Psoas muscle (tissue), 8 donors: ENCODE measurements around the gene MCHR1. TPM values are rescaled to one million over a fixed set of nuclear protein-coding genes. Genes with fewer than 3 reads are reported as not detected.
A peak's percentile ranks its signal among the peaks of the same experiment; 100 is the strongest.

Experiments
- ATAC-seq, 4 donors: fragments of 200-7000 bp; cut with Tn5 transposase; one replicate each; pipeline ENCODE4 v1.9.1; 2020; ENCODE audit warnings: moderate library complexity in 3 of 4, mild to moderate bottlenecking in 2 of 4
- DNase-seq, 2 donors: peaks; one replicate each; pipeline ENCODE4 v3.0.0-alpha.2; 2020
- H3K27ac ChIP-seq: fragments of 200-600 bp; one replicate; pipeline ENCODE4 v1.8.0; 2022
- H3K27me3 ChIP-seq, 3 donors: fragments of 200-600 bp in 1 of 3; one replicate each; pipeline versions ENCODE4 v1.6.1 to v1.8.0; 2013 to 2022; ENCODE audit warnings: low read length in 2 of 3, mild to moderate bottlenecking in 2 of 3, moderate library complexity in 1 of 3; ENCODE audit not compliant: insufficient read depth in 3 of 3
- H3K36me3 ChIP-seq, 2 donors: fragments of 200-600 bp in 1 of 2; one replicate each; pipeline versions ENCODE4 v1.6.1 to v1.8.0; 2013 to 2022; ENCODE audit warnings: low read depth in 1 of 2, mild to moderate bottlenecking in 1 of 2, moderate library complexity in 1 of 2; ENCODE audit not compliant: insufficient read depth in 1 of 2
- H3K4me1 ChIP-seq: fragments of 200-600 bp; one replicate; pipeline ENCODE4 v1.8.0; 2022
- H3K4me3 ChIP-seq: fragments of 200-600 bp; one replicate; pipeline ENCODE4 v1.8.0; 2022; ENCODE audit warnings: mild to moderate bottlenecking
- H3K9me3 ChIP-seq: fragments of 200-600 bp; one replicate; pipeline ENCODE4 v1.8.0; 2022
- WGBS, 3 donors: extraction: QIAGEN DNeasy Blood & Tissue Kit; methylation state at CpG; one replicate each; pipeline versions ENCODE4 v1.1.6 to v1.1.7; 2013; 5-methylcytosine and 5-hydroxymethylcytosine counted together
- intact Hi-C, 2 donors: fragments of 100-400 bp; cut with DNase I; formaldehyde crosslinking; loops; one replicate each; pipeline versions ENCODE4 v1.11.0 to v1.14.2; 2022
- polyA plus RNA-seq, 3 donors: library from polyadenylated mRNA; stranded (reverse); fragments of 200-250 nt; gene quantifications; one replicate each; pipeline ENCODE4 v1.2.3, GENCODE V29; 2013
- total RNA-seq, 4 donors: library from RNA; stranded (reverse); fragmentation: NEBNext Ultra II Directional in 2 of 4; extraction: Animal tissue kit (Norgen Biotek cat#: 25700) in 2 of 4; gene quantifications; one replicate each; pipeline versions ENCODE4 v1.2.1 to v1.2.4, GENCODE V29; 2021 to 2023
- TF ChIP-seq, protein P1 (sequence below): fragments of 200-600 bp; IDR thresholded peaks from one replicate; pipeline ENCODE4 v1.8.0; 2022; ENCODE audit warnings: antibody characterized with exemption
- donor health status: healthy with polysubstance abuse.
- donor health status: DM: no; HTN: no; CAD: no; lungs with moderate emphysema.
- donor health status: Bipolar disorder and iron deficiency.
- donor health status: healthy.
- donor health status: DM: yes; HTN: yes; CAD: no.
- donor health status: DM: no; HTN: no; CAD: no.
- donor health status: DM: no; HTN: no; CAD: no.
- donor health status: DM: yes; HTN: yes; CAD: no.

MCHR1 gene
- total and polyA plus RNA-seq, 7 donors: 0.04 to 1.2 (median 0.15) TPM; not detected in 3

DNA sequence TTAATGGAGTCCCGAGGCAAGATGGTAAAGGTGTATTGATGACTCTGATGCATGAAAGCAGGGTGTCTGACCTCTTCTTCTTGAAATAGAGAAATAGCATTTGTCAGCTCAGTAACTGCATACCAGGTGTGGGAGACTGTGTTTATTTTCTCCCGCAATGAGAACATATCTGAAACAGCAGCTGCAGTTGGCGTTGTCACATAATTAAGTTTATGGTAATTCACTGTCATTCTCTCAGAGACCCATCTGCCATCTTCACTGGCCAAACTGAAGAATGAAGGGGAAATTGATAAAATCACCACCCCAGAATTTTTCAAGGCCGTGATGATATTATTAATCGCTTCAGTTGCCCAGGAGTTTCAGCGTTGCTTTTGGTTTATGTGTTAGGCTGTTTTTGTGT is 20.1 kb upstream of the MCHR1 start:
- no peaks in the 10 kb centered on the region for H3K36me3 ChIP-seq
- intact Hi-C loops: loop anchor here in 1 of 2 donors (5.0 kb wide), 1 partner anchor 98 kb away; no protein-coding TSS in a partner anchor

DNA sequence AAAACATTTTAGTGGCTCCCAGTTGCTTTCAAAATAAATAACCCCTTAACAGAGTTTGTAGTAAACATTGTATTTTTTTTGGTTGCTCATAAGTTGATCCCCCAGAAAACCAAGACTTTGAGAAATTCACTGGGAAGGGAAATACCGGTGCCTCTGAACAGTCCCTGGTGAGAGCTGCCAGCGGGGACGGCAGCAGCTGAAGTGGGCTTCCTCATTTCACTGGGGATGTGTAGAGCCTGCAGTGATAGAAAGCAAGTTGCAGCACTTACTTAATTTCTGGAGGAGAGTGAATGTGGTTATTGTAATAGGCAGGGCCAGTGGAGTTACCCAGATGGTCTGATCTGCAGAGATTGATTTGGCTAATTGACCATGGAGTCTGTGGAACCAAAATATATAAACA is 18.6 kb upstream of the MCHR1 start:
- Histone ChIP-seq H3K36me3 (no peaks in the 10 kb centered on the region), H3K27me3 (no peaks in the 10 kb centered on the region), H3K4me1 (peaks cover 11% of the 10 kb centered on the region), H3K27ac (no peak overlapping the region), H3K4me3 (no peak overlapping the region), H3K9me3 (no peaks in the 10 kb centered on the region)
- WGBS, 3 donors: 72 to 75% (median 74%) methylated on average over 3 of the region's 3 CpGs
- no peak for DNase-seq
- intact Hi-C loops: no loop called here
- no peak for ATAC-seq
- TF ChIP-seq, protein P1, sequence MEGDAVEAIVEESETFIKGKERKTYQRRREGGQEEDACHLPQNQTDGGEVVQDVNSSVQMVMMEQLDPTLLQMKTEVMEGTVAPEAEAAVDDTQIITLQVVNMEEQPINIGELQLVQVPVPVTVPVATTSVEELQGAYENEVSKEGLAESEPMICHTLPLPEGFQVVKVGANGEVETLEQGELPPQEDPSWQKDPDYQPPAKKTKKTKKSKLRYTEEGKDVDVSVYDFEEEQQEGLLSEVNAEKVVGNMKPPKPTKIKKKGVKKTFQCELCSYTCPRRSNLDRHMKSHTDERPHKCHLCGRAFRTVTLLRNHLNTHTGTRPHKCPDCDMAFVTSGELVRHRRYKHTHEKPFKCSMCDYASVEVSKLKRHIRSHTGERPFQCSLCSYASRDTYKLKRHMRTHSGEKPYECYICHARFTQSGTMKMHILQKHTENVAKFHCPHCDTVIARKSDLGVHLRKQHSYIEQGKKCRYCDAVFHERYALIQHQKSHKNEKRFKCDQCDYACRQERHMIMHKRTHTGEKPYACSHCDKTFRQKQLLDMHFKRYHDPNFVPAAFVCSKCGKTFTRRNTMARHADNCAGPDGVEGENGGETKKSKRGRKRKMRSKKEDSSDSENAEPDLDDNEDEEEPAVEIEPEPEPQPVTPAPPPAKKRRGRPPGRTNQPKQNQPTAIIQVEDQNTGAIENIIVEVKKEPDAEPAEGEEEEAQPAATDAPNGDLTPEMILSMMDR: no peak

More for the DNA sequence above, 20.1 kb upstream of the MCHR1 start:
- DNase-seq (no peak), ATAC-seq (no peak)
- H3K4me3 ChIP-seq: no peak overlapping the region
- peaks cover 14% of the 10 kb centered on the region for H3K4me1 ChIP-seq
- TF ChIP-seq, protein P1: no peak
- H3K9me3 ChIP-seq: no peaks in the 10 kb centered on the region
- H3K27me3 ChIP-seq: no peaks in the 10 kb centered on the region
- H3K27ac ChIP-seq: no peak overlapping the region
- 81 to 87% (median 81%) methylated on average over 6 of the region's 6 CpGs for WGBS, 3 donors

DNA sequence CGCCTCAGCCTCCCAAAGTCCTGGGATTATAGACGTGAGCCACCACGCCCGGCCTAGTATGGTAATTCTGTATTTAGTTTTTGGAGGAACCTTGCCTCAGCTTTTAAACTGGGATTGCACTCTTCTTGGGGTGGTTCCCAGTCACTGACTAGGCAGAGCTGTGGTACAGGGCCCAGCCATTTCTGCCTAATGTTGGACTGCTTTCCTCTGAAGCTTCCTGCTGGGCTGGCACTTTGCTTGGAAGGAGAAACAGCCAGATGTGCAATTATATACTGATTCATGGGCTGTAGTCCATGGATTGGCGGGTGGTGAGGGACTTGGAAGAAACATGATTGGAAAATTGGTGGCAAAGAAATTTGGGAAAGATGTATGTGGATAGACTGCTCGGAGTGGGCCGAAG is 17.6 kb upstream of the MCHR1 start:
- ATAC-seq: no peak
- intact Hi-C loops: no loop called here
- TF ChIP-seq, protein P1: no peak
- Histone ChIP-seq H3K9me3 (no peaks in the 10 kb centered on the region), H3K4me1 (peaks cover 21% of the 10 kb centered on the region), H3K36me3 (no peaks in the 10 kb centered on the region), H3K27ac (no peak overlapping the region), H3K27me3 (no peaks in the 10 kb centered on the region), H3K4me3 (no peak overlapping the region)
- 86 to 90% (median 90%) methylated on average over 7 of the region's 7 CpGs for WGBS, 3 donors
- no peak for DNase-seq

DNA sequence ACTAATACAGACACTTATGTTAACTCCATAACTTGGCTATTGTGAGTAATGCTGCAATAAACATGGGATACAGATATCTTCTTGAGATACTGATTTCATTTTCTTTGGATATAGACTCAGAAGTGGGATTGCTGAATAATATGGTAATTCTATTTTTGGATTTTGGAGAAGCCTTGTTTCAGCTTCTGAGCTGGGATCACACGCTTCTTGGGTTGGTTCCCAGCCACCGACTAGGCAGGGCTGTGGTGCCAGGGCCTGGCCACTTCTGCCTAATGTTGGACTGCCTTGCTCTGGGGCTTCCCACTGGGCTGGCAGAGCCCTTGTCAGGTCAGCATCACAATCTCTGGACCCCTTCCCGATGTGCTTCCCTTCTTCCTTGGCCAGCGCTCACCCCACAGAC is 14.0 kb upstream of the MCHR1 start:
- TF ChIP-seq, protein P1: no peak
- 16 to 30% (median 24%) methylated on average over 4 of the region's 4 CpGs for WGBS, 3 donors
- ATAC-seq: peak; percentile 50 to 90 (median 84)
- Histone ChIP-seq H3K27ac (peak overlapping the region; percentile 53), H3K4me1 (peaks cover 22% of the 10 kb centered on the region), H3K36me3 (no peaks in the 10 kb centered on the region), H3K9me3 (no peaks in the 10 kb centered on the region), H3K4me3 (no peak overlapping the region), H3K27me3 (no peaks in the 10 kb centered on the region)
- DNase-seq: peak in 1 of 2 donors; percentile 65
- intact Hi-C loops: no loop called here

DNA sequence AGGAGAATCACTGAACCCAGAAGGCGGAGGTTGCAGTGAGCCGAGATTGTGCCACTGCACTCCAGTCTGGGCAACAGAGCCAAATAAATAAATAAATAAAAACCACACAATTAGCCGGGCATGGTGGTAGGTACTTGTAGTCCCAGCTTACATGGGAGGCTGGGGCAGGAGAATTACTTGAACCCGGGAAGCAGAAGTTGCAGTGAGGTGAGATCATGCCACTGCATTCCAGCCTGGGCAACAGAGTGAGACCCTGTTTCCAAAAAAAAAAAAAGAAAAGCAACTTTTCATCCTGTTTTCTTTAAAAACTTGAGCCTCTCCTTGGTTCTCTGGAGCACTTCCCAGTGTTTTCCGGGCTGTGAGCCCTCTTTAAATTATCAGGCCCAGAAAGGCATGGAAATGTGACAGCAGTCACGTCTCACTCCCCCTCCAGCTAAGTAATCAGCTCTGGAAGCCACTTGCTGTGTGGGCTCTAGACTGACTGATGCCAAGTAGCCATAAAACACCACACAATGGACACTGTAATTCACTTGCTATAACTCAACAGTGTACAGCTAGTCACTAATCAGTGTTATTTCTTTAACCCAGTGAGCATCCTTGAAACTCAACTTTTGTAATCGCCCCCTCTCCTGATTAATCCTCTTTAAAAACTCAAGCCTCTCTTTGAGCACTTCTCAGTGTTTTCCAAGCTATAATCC is 13.0 kb upstream of the MCHR1 start:
- H3K36me3 ChIP-seq: no peaks in the 10 kb centered on the region
- H3K27ac ChIP-seq: peak overlapping the region; percentile 53
- H3K9me3 ChIP-seq: no peaks in the 10 kb centered on the region
- ATAC-seq (no peak), DNase-seq (no peak)
- no peak overlapping the region for H3K4me3 ChIP-seq
- H3K27me3 ChIP-seq: no peaks in the 10 kb centered on the region
- intact Hi-C loops: no loop called here
- WGBS, 3 donors: 34 to 43% (median 40%) methylated on average over 7 of the region's 7 CpGs
- TF ChIP-seq, protein P1: no peak
- H3K4me1 ChIP-seq: peaks cover 22% of the 10 kb centered on the region
